Mesenchymal stem cell (in vitro differentiated cells and primary cell): ENCODE results near the gene TOP1.

ENCODE experiments used
- DNase-seq: peaks from one replicate; pipeline ENCODE4 v3.0.0-alpha.2; 2013
- H2AFZ ChIP-seq: one replicate; pipeline ENCODE4 v1.6.1; 2013; ENCODE audit warnings: low read depth, mild to moderate bottlenecking, control low read depth, inconsistent platforms, low read length, moderate library complexity
- H2AK5ac ChIP-seq: 2 replicates; pipeline ENCODE4 v1.6.1; 2013; ENCODE audit warnings: low read length, moderate library complexity, mild to moderate bottlenecking, inconsistent platforms; ENCODE audit not compliant: severe bottlenecking
- H2BK120ac ChIP-seq: one replicate; pipeline ENCODE4 v1.6.1; 2013; ENCODE audit warnings: low read depth, mild to moderate bottlenecking, inconsistent platforms, low read length, moderate library complexity
- H2BK12ac ChIP-seq, 2 experiments: one replicate each; pipeline ENCODE4 v1.6.1; 2013; ENCODE audit warnings: inconsistent platforms in 2 of 2, low read length in 2 of 2, mild to moderate bottlenecking in 2 of 2, moderate library complexity in 2 of 2, control low read depth in 1 of 2
- H2BK15ac ChIP-seq: one replicate; pipeline ENCODE4 v1.6.1; 2013; ENCODE audit warnings: mild to moderate bottlenecking, low read depth, inconsistent platforms; ENCODE audit not compliant: poor library complexity, severe bottlenecking
- H2BK5ac ChIP-seq: 2 replicates; pipeline ENCODE4 v1.6.1; 2013; ENCODE audit warnings: low read depth, mild to moderate bottlenecking, low read length, control low read depth, inconsistent platforms; ENCODE audit not compliant: poor library complexity, severe bottlenecking
- H3K14ac ChIP-seq, 2 experiments: one replicate each; pipeline ENCODE4 v1.6.1; 2013; ENCODE audit warnings: inconsistent platforms in 2 of 2, low read length in 2 of 2, control low read depth in 1 of 2, mild to moderate bottlenecking in 1 of 2, moderate library complexity in 1 of 2
- H3K18ac ChIP-seq, 2 experiments: one replicate each; pipeline ENCODE4 v1.6.1; 2013; ENCODE audit warnings: inconsistent platforms in 2 of 2, low read length in 2 of 2, control low read depth in 1 of 2, low read depth in 1 of 2, mild to moderate bottlenecking in 1 of 2
- H3K23ac ChIP-seq, 2 experiments: one replicate each; pipeline ENCODE4 v1.6.1; 2013; ENCODE audit warnings: inconsistent platforms in 2 of 2, low read length in 2 of 2, mild to moderate bottlenecking in 2 of 2, moderate library complexity in 2 of 2, control low read depth in 1 of 2
- H3K27ac ChIP-seq: 2 replicates; pipeline ENCODE4 v1.5.1; 2013; ENCODE audit warnings: mild to moderate bottlenecking, moderate library complexity, low read length, control low read depth, inconsistent platforms; ENCODE audit not compliant: poor library complexity, severe bottlenecking
- H3K27me3 ChIP-seq, 2 experiments: 2 replicates each; pipeline versions ENCODE4 v1.6.1 to v1.7.0; 2013; ENCODE audit warnings: low read length in 2 of 2, mild to moderate bottlenecking in 2 of 2, moderate library complexity in 2 of 2, control low read depth in 1 of 2, inconsistent platforms in 1 of 2; ENCODE audit not compliant: control insufficient read depth in 1 of 2, insufficient read depth in 1 of 2
- H3K36me3 ChIP-seq, 2 experiments: 2 replicates each; pipeline versions ENCODE4 v1.6.1 to v1.7.0; 2013; ENCODE audit warnings: low read length in 2 of 2, control low read depth in 1 of 2, inconsistent platforms in 1 of 2, low read depth in 1 of 2, mild to moderate bottlenecking in 1 of 2; ENCODE audit not compliant: insufficient read depth in 2 of 2, control insufficient read depth in 1 of 2
- H3K4ac ChIP-seq, 2 experiments: one replicate each; pipeline ENCODE4 v1.6.1; 2013; ENCODE audit warnings: inconsistent platforms in 2 of 2, low read length in 2 of 2, mild to moderate bottlenecking in 2 of 2, moderate library complexity in 2 of 2, control low read depth in 1 of 2, low read depth in 1 of 2
- H3K4me1 ChIP-seq: 2 replicates; pipeline ENCODE4 v1.6.1; 2013; ENCODE audit warnings: low read depth, low read length, control low read depth; ENCODE audit not compliant: control insufficient read depth, insufficient read depth
- H3K4me2 ChIP-seq: 2 replicates; pipeline ENCODE4 v1.6.1; 2013; ENCODE audit warnings: low read length, mild to moderate bottlenecking, inconsistent platforms; ENCODE audit not compliant: poor library complexity, severe bottlenecking
- H3K4me3 ChIP-seq, 2 experiments: 2 replicates each; pipeline versions ENCODE4 v1.5.1 to v1.7.0; 2013; ENCODE audit warnings: low read length in 2 of 2, mild to moderate bottlenecking in 2 of 2, control low read depth in 1 of 2, low read depth in 1 of 2; ENCODE audit not compliant: insufficient read depth in 1 of 2
- H3K79me1 ChIP-seq: replicated peaks from 2 replicates; pipeline ENCODE4 v1.6.1; 2013; ENCODE audit warnings: mild to moderate bottlenecking, control low read depth, low read length, inconsistent platforms; ENCODE audit not compliant: poor library complexity, severe bottlenecking
- H3K9ac ChIP-seq: 2 replicates; pipeline ENCODE4 v1.7.0; 2013; ENCODE audit warnings: mild to moderate bottlenecking, low read length, moderate library complexity
- H3K9me3 ChIP-seq: 2 replicates; pipeline ENCODE4 v1.7.0; 2013; ENCODE audit warnings: mild to moderate bottlenecking, low read length; ENCODE audit not compliant: control insufficient read depth
- H4K8ac ChIP-seq: one replicate; pipeline ENCODE4 v1.6.1; 2013; ENCODE audit warnings: inconsistent platforms, mild to moderate bottlenecking, low read length, moderate library complexity
- H4K91ac ChIP-seq: one replicate; pipeline ENCODE4 v1.6.1; 2013; ENCODE audit warnings: mild to moderate bottlenecking, low read length, inconsistent platforms
- WGBS: methylation state at CpG from one replicate; pipeline ENCODE4 v1.1.7; 2013; ENCODE audit warnings: mixed read lengths; 5-methylcytosine and 5-hydroxymethylcytosine counted together

Gene TOP1

GRCh38 chr20:41030531-41031242 lies 2.1 kb downstream of the TOP1 start:
- H2BK120ac ChIP-seq, result no peak overlapping the region
- H2BK12ac ChIP-seq, result no peak overlapping the region
- H3K18ac ChIP-seq, result no peak overlapping the region
- peaks cover 9% of the 10 kb centered on the region for H3K4me1 ChIP-seq
- H4K8ac ChIP-seq, result no peak overlapping the region
- no peaks in the 10 kb centered on the region for H3K79me1 ChIP-seq
- H3K4ac ChIP-seq, result no peak overlapping the region
- H2AFZ ChIP-seq, result no peak overlapping the region
- 69% methylated on average over 5 of the region's 5 CpGs for WGBS
- no peak overlapping the region for H3K27ac ChIP-seq
- no peaks in the 10 kb centered on the region for H3K9me3 ChIP-seq
- peak overlapping the region in 1 of 2 experiments; percentile 86 for H3K4me3 ChIP-seq
- H2AK5ac ChIP-seq, result no peak overlapping the region
- H2BK15ac ChIP-seq, result no peak overlapping the region
- peak overlapping the region; percentile 98 for H3K9ac ChIP-seq
- peak; percentile 77 for DNase-seq
- H3K36me3 ChIP-seq, result no peaks in the 10 kb centered on the region
- peak overlapping the region in 1 of 2 experiments; percentile 24 for H3K23ac ChIP-seq
- H3K27me3 ChIP-seq, result no peaks in the 10 kb centered on the region
- no peak overlapping the region for H4K91ac ChIP-seq
- no peak overlapping the region for H3K14ac ChIP-seq
- peak overlapping the region; percentile 84 for H3K4me2 ChIP-seq
- H2BK5ac ChIP-seq, result no peak overlapping the region

GRCh38 chr20:41031243-41031619 lies 2.6 kb downstream of the TOP1 start:
- Histone ChIP-seq H3K9me3 (no peaks in the 10 kb centered on the region), H3K27me3 (no peaks in the 10 kb centered on the region), H2BK5ac (no peak overlapping the region), H2AFZ (no peak overlapping the region), H4K8ac (no peak overlapping the region), H3K36me3 (no peaks in the 10 kb centered on the region), H3K23ac (no peak overlapping the region), H2BK15ac (no peak overlapping the region), H3K18ac (no peak overlapping the region), H3K27ac (no peak overlapping the region), H2BK12ac (no peak overlapping the region), H3K79me1 (no peaks in the 10 kb centered on the region), H3K9ac (peak overlapping the region; percentile 98), H3K14ac (no peak overlapping the region), H2AK5ac (no peak overlapping the region), H3K4me3 (peak overlapping the region in 1 of 2 experiments; percentile 86), H3K4me1 (peaks cover 9% of the 10 kb centered on the region), H4K91ac (no peak overlapping the region), H2BK120ac (no peak overlapping the region), H3K4me2 (peak overlapping the region; percentile 84), H3K4ac (no peak overlapping the region)
- no peak for DNase-seq
- WGBS, result 60% methylated on average over 1 of the region's 2 CpGs

GRCh38 chr20:41032271-41032670 lies 3.6 kb downstream of the TOP1 start:
- Histone ChIP-seq H3K4ac (no peak overlapping the region), H3K4me1 (peaks cover 9% of the 10 kb centered on the region), H2BK120ac (no peak overlapping the region), H2BK5ac (no peak overlapping the region), H3K14ac (no peak overlapping the region), H4K91ac (no peak overlapping the region), H3K9me3 (no peaks in the 10 kb centered on the region), H4K8ac (no peak overlapping the region), H2BK15ac (no peak overlapping the region), H3K36me3 (no peaks in the 10 kb centered on the region), H3K27ac (no peak overlapping the region), H3K79me1 (no peaks in the 10 kb centered on the region), H3K9ac (no peak overlapping the region), H3K23ac (no peak overlapping the region), H3K18ac (no peak overlapping the region), H2AFZ (no peak overlapping the region), H3K4me3 (no peak overlapping the region), H2AK5ac (no peak overlapping the region), H3K4me2 (peak overlapping the region; percentile 25), H3K27me3 (no peaks in the 10 kb centered on the region), H2BK12ac (no peak overlapping the region)
- peak; percentile 51 for DNase-seq
- 67% methylated on average over 2 of the region's 3 CpGs for WGBS

GRCh38 chr20:41034239-41034638 lies 5.6 kb downstream of the TOP1 start:
- Histone ChIP-seq H3K4ac (no peak overlapping the region), H3K4me2 (no peak overlapping the region), H3K18ac (no peak overlapping the region), H3K27ac (no peak overlapping the region), H2BK120ac (no peak overlapping the region), H3K23ac (no peak overlapping the region), H3K14ac (no peak overlapping the region), H4K8ac (no peak overlapping the region), H2BK12ac (no peak overlapping the region), H2BK15ac (no peak overlapping the region), H3K9me3 (no peaks in the 10 kb centered on the region), H3K79me1 (no peaks in the 10 kb centered on the region), H4K91ac (no peak overlapping the region), H3K36me3 (no peaks in the 10 kb centered on the region), H2AFZ (no peak overlapping the region), H2BK5ac (no peak overlapping the region), H3K27me3 (no peaks in the 10 kb centered on the region), H2AK5ac (no peak overlapping the region), H3K4me1 (peaks cover 7% of the 10 kb centered on the region), H3K4me3 (no peak overlapping the region), H3K9ac (no peak overlapping the region)
- DNase-seq, result no peak
- 96% methylated on average over 2 of the region's 3 CpGs for WGBS
